IPS-18a (cell line): ENCODE measurements around the gene TAF6L.
"Not testable (repeated sequence)": the region's sequence is repeated elsewhere in the genome, so short reads cannot be mapped to it uniquely, and the experiment has no call there.

ENCODE experiments used
- H3K27ac ChIP-seq: one replicate; pipeline ENCODE4 v1.5.1; 2013; ENCODE audit warnings: low read length
- H3K27me3 ChIP-seq: one replicate; pipeline ENCODE4 v1.6.1; 2013; ENCODE audit warnings: mild to moderate bottlenecking, low read length; ENCODE audit not compliant: control insufficient read depth, insufficient read depth
- H3K36me3 ChIP-seq: one replicate; pipeline ENCODE4 v1.6.1; 2013; ENCODE audit warnings: low read depth, low read length; ENCODE audit not compliant: control insufficient read depth
- H3K4me1 ChIP-seq: one replicate; pipeline ENCODE4 v1.6.1; 2013; ENCODE audit warnings: low read depth, low read length; ENCODE audit not compliant: control insufficient read depth
- H3K4me3 ChIP-seq: one replicate; pipeline ENCODE4 v1.5.1; 2013; ENCODE audit warnings: low read length
- H3K9ac ChIP-seq: one replicate; pipeline ENCODE4 v1.6.1; 2013; ENCODE audit warnings: mild to moderate bottlenecking, low read length, moderate library complexity
- H3K9me3 ChIP-seq: one replicate; pipeline ENCODE4 v1.6.1; 2013; ENCODE audit warnings: low read depth, low read length; ENCODE audit not compliant: control insufficient read depth

TAF6L gene

GRCh38 chr11:62737196-62737595 is 34.0 kb upstream of the TAF6L start:
- peaks cover 25% of the 10 kb centered on the region for H3K36me3 ChIP-seq

GRCh38 chr11:62747475-62748160 is 23.6 kb upstream of the TAF6L start:
- Histone ChIP-seq H3K4me1 (no peaks in the 10 kb centered on the region), H3K36me3 (peaks cover 20% of the 10 kb centered on the region), H3K9ac (no peak overlapping the region), H3K4me3 (no peak overlapping the region), H3K27ac (no peak overlapping the region), H3K9me3 (no peaks in the 10 kb centered on the region), H3K27me3 (no peaks in the 10 kb centered on the region)

More at GRCh38 chr11:62737196-62737595, 34.0 kb upstream of the TAF6L start:
- no peaks in the 10 kb centered on the region for H3K4me1 ChIP-seq
- no peaks in the 10 kb centered on the region for H3K9me3 ChIP-seq
- H3K4me3 ChIP-seq: no peak overlapping the region
- H3K9ac ChIP-seq: no peak overlapping the region
- H3K27me3 ChIP-seq: no peaks in the 10 kb centered on the region
- no peak overlapping the region for H3K27ac ChIP-seq

DNA sequence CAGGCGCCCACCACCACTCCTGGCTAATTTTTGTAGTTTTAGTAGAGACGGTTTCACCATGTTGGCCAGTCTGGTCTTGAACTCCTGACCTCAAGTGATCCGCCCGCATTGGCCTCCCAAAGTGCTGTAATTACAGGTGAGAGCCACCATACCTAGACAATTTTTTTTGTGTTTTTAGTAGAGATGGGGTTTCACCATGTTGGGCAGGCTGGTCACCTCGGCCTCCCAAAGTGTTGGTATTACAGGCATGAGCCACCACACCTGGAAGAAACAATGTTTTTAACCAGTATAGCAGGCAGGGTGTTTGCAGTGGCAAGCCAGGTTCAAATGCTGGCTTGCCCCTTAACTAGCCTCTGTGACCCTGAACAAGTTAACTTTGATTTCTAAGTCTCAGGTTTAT is 21.3 kb upstream of the TAF6L start:
- not testable (repeated sequence) for H3K9ac ChIP-seq, H3K9me3 ChIP-seq, H3K4me1 ChIP-seq, H3K27ac ChIP-seq, H3K4me3 ChIP-seq, H3K27me3 ChIP-seq
- H3K36me3 ChIP-seq: peaks cover 27% of the 10 kb centered on the region

DNA sequence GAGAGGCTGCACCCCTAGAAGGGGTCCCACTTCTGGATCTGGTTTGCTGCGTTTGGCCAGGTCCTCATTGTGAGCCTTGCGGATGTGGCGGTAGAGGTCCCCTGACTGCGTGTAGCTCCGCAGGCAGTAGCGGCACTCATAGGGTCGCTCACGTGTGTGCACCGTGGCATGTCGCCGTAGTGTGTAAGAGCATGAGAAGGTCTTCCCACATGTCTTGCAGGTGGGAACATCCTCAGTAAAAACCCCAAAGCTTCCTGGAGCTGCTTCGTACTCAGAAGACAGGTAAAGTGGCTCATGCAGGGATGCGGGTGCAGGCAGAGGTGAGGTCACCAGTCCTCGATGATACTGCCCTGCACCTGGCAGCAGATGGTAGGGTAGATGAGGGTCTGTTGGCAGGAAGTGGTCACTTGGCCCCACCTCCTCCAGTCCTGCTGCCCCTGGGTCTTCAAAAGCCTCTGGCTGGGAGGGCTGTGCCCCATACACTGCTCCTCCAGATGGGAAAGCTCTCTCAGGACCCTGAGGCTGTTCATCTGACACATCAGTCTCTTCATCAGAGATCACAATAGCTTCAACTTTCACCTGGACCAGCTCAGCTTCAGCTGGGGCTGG is 18.9 kb upstream of the TAF6L start:
- Histone ChIP-seq H3K27ac (no peak overlapping the region), H3K4me3 (no peak overlapping the region), H3K4me1 (peaks cover 4% of the 10 kb centered on the region), H3K9me3 (no peaks in the 10 kb centered on the region), H3K36me3 (peaks cover 27% of the 10 kb centered on the region), H3K9ac (no peak overlapping the region), H3K27me3 (no peaks in the 10 kb centered on the region)

- Histone ChIP-seq H3K9ac (no peak overlapping the region), H3K4me3 (peak overlapping the region; percentile 85), H3K4me1 (peaks cover 6% of the 10 kb centered on the region), H3K27ac (no peak overlapping the region), H3K36me3 (peaks cover 27% of the 10 kb centered on the region), H3K27me3 (no peaks in the 10 kb centered on the region), H3K9me3 (no peaks in the 10 kb centered on the region)
Measured at GRCh38 chr11:62752994-62753735, 18.0 kb upstream of the TAF6L start.

DNA sequence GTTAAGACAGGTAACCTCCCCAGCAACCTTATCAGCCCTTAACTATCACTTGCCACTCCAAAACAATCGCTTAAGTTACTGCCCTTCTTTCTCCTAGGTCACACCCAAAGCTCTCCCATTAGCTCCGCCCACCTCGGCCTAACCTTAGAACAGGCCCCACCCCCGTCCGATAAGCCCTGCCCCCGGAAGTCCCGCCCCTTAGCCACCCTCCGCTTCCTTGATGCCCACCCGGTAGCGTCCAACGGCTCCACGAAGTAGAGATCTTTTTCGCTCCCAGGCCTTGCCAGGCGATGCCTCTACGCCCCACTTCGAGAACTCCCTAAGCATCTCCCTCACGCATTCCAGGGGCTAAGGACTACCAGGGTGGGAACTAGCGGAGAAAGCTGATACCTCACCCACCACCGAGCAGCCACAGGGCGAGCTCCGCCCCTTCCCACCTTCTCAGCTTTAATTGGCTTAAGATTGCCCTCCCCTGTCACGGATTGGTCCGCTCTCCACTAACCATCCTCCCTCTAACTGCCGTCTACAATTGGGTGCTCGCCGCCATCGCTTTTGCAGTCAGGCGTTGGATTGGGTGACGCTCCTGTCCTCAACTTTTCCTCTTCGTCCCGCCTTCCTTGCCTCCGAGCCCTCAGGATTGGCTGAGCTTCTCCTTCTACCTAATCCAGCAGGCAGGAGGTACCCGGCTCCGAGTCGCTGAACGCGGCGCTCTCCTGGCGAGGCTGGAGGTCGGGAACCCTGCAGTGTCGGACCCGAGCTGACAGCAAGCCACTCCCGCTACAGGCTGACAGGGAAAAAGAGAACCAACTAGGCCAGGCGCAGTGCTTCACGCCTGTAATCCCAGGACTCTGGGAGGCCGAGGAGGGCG is 17.2 kb upstream of the TAF6L start, which contains the start of gene ZBTB3:
Gene ZBTB3 (minus strand): TSS at position 425 of the 868 bp plus-strand sequence. CDS start 496 bp downstream, outside the sequence.
- Histone ChIP-seq H3K4me3 (peak within 1 kb of the TSS; percentile 85), H3K36me3 (peaks cover 27% of the 10 kb centered on the region), H3K9me3 (no peaks in the 10 kb centered on the region), H3K27ac (peak within 1 kb of the TSS; percentile 76), H3K27me3 (no peaks in the 10 kb centered on the region), H3K9ac (peak within 1 kb of the TSS; percentile 67), H3K4me1 (peaks cover 9% of the 10 kb centered on the region)

- Histone ChIP-seq H3K4me3 (peak overlapping the region; percentile 85), H3K27ac (no peak overlapping the region), H3K4me1 (peaks cover 9% of the 10 kb centered on the region), H3K9ac (no peak overlapping the region), H3K9me3 (no peaks in the 10 kb centered on the region), H3K27me3 (no peaks in the 10 kb centered on the region), H3K36me3 (peaks cover 18% of the 10 kb centered on the region)
Measured at GRCh38 chr11:62755086-62755615, 16.0 kb upstream of the TAF6L start.

- peak overlapping the region; percentile 84 for H3K27ac ChIP-seq
Measured at GRCh38 chr11:62757846-62758788, 13.1 kb upstream of the TAF6L start.

DNA sequence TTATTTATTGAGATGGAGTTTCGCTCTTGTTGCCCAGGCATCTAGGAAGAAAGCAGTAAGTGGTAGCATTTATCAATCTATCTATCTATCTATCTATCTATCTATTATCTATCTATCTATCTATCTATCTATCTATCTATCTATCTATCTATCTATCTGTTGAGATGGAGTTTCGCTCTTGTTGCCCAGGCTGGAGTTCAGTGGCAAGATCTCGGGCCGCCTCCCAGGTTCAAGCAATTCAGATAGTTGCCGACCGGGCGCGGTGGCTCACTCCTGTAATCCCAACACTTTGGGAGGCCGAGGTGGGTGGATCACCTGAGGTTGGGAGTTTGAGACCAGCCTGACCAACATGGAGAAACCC is 10.3 kb upstream of the TAF6L start:
- not testable (repeated sequence) for H3K4me3 ChIP-seq, H3K9me3 ChIP-seq, H3K27ac ChIP-seq, H3K27me3 ChIP-seq, H3K9ac ChIP-seq
- Histone ChIP-seq H3K36me3 (peaks cover 11% of the 10 kb centered on the region), H3K4me1 (peaks cover 15% of the 10 kb centered on the region)

More at GRCh38 chr11:62757846-62758788, 13.1 kb upstream of the TAF6L start:
- peak overlapping the region; percentile 71 for H3K9ac ChIP-seq
- H3K9me3 ChIP-seq: no peaks in the 10 kb centered on the region
- H3K27me3 ChIP-seq: no peaks in the 10 kb centered on the region
- peaks cover 18% of the 10 kb centered on the region for H3K4me1 ChIP-seq
- peak overlapping the region; percentile 72 for H3K4me3 ChIP-seq
- peaks cover 8% of the 10 kb centered on the region for H3K36me3 ChIP-seq

DNA sequence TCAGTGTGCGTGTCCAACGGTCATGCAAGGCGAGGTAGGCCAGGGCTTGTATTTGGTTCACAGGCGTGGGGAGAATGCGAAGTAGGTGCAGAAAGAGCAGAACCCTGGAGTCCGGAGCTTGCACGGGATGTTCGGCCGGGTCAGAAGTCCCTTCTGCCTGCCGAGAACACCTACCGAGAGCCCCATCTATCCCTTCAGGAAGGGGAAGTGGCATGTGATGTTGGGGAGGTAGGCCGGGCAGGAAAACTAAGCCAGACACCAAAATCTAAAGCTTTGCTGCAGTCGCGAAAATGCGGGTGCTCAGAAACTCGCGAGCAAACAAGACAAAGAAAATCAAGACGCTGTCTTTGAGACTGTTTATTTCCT is 435 bp upstream of the TAF6L start:
- Histone ChIP-seq H3K36me3 (peaks cover 16% of the 10 kb centered on the region), H3K4me1 (no peaks in the 10 kb centered on the region), H3K9me3 (no peaks in the 10 kb centered on the region), H3K27ac (peak overlapping the region; percentile 79), H3K9ac (peak overlapping the region; percentile 73), H3K4me3 (peak overlapping the region; percentile 99), H3K27me3 (no peaks in the 10 kb centered on the region)
